SK-N-MC (cell line): ENCODE results near the gene SYT6.
"Not testable (repeated sequence)": the region's sequence is repeated elsewhere in the genome, so short reads cannot be mapped to it uniquely, and the experiment has no call there.

ENCODE experiments used
- DNase-seq: peaks from one replicate; pipeline ENCODE4 v3.0.0-alpha.2; 2011; ENCODE audit warnings: low read depth, low spot score
- H3K27ac ChIP-seq: fragments of 200-600 bp; sonication (generic); 2 replicates; pipeline ENCODE4 v1.5.1; 2016; ENCODE audit warnings: mixed run types
- H3K36me3 ChIP-seq: fragments of 200-600 bp; sonication (generic); 2 replicates; pipeline ENCODE4 v1.6.1; 2017; ENCODE audit warnings: antibody characterized with exemption, low read length, mixed read lengths; ENCODE audit not compliant: insufficient read depth
- H3K4me3 ChIP-seq: fragments of 200-600 bp; sonication (generic); 2 replicates; pipeline ENCODE4 v1.5.1; 2016
- H3K9ac ChIP-seq: fragments of 200-600 bp; sonication (generic); 2 replicates; pipeline ENCODE4 v1.8.0; 2017; ENCODE audit warnings: mixed run types, mixed read lengths; ENCODE audit not compliant: insufficient read length
- H3K9me3 ChIP-seq: fragments of 200-600 bp; sonication (generic); 2 replicates; pipeline ENCODE4 v1.6.1; 2017; ENCODE audit warnings: low read depth, mild to moderate bottlenecking, antibody characterized with exemption, low read length, moderate library complexity, mixed read lengths
- EZH2 ChIP-seq: fragments of 200-600 bp; sonication (generic); IDR thresholded peaks from one replicate; pipeline ENCODE4 v1.6.1; 2017; ENCODE audit warnings: antibody characterized with exemption
- FOXP2 ChIP-seq: optimal IDR thresholded peaks from 2 replicates; pipeline ENCODE3; 2011; ENCODE audit warnings: mild to moderate bottlenecking, moderate library complexity; ENCODE audit not compliant: insufficient read depth; ENCODE audit errors: extremely low read length, control extremely low read depth
- POLR2AphosphoS5 ChIP-seq: IDR thresholded peaks from 2 replicates; pipeline ENCODE4 v1.6.1; 2012; ENCODE audit warnings: mild to moderate bottlenecking, low read depth, low read length, borderline replicate concordance

Gene SYT6

DNA sequence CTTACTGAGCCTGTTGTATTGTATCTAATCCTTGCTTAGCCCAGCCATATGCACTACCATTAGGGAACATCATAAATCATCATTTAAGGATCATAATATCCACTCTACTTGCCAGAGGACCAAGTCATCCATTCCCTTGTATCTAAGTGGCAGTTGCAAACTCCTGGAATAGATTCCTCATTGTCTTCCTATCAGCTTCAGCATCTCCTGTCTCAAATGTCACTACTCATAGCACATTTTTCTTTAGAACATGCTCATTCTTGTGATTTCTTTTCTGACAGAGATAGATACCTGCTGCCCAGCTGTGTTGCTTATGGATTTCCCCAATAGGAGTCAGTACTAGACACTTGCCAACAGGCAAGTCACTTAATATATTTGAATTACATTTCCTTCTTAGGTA is 90.1 kb downstream of the SYT6 start:
- DNase-seq, result no peak
- Histone ChIP-seq H3K9ac (no peak overlapping the region), H3K36me3 (no peaks in the 10 kb centered on the region), H3K9me3 (0 out of 2 replicates have a peak, but pooled peaks cover 4% of the 10 kb centered on the region), H3K4me3 (no peak overlapping the region), H3K27ac (peak overlapping the region; percentile 93)
- no peak for TF ChIP-seq EZH2
- no peak for TF ChIP-seq FOXP2
- TF ChIP-seq POLR2AphosphoS5, result no peak

GRCh38 chr1:114062477-114063099 is 91.1 kb downstream of the SYT6 start:
- H3K9me3 ChIP-seq, result 0 out of 2 replicates have a peak, but pooled peaks cover 4% of the 10 kb centered on the region
- DNase-seq, result peak; percentile 57
- no peaks in the 10 kb centered on the region for H3K36me3 ChIP-seq
- H3K27ac ChIP-seq, result peak overlapping the region; percentile 93
- no peak for TF ChIP-seq EZH2
- TF ChIP-seq FOXP2, result no peak
- TF ChIP-seq POLR2AphosphoS5, result no peak
- H3K9ac ChIP-seq, result peak overlapping the region; percentile 58
- H3K4me3 ChIP-seq, result peak overlapping the region; percentile 63

- Histone ChIP-seq H3K9ac (no peak overlapping the region), H3K36me3 (no peaks in the 10 kb centered on the region), H3K4me3 (no peak overlapping the region), H3K27ac (no peak overlapping the region), H3K9me3 (0 out of 2 replicates have a peak, but pooled peaks cover 4% of the 10 kb centered on the region)
- TF ChIP-seq FOXP2 (no peak), EZH2 (no peak), POLR2AphosphoS5 (no peak)
- DNase-seq, result no peak
These were observed 92.4 kb downstream of the SYT6 start for GRCh38 chr1:114061121-114061830.

GRCh38 chr1:114058236-114058635 is 95.4 kb downstream of the SYT6 start:
- H3K27ac ChIP-seq, H3K9me3 ChIP-seq, H3K36me3 ChIP-seq, H3K9ac ChIP-seq, DNase-seq, H3K4me3 ChIP-seq: not testable (repeated sequence)

GRCh38 chr1:114054148-114054547 is 99.5 kb downstream of the SYT6 start:
- Histone ChIP-seq H3K9me3 (no peaks in the 10 kb centered on the region), H3K9ac (no peak overlapping the region), H3K36me3 (no peaks in the 10 kb centered on the region), H3K4me3 (no peak overlapping the region), H3K27ac (no peak overlapping the region)
- no peak for TF ChIP-seq EZH2
- TF ChIP-seq FOXP2, result no peak
- no peak for TF ChIP-seq POLR2AphosphoS5
- no peak for DNase-seq

GRCh38 chr1:114048232-114048631 is 105.4 kb downstream of the SYT6 start:
- Histone ChIP-seq H3K36me3 (no peaks in the 10 kb centered on the region), H3K9ac (no peak overlapping the region), H3K9me3 (no peaks in the 10 kb centered on the region), H3K27ac (no peak overlapping the region), H3K4me3 (no peak overlapping the region)
- TF ChIP-seq POLR2AphosphoS5 (no peak), FOXP2 (no peak), EZH2 (no peak)
- no peak for DNase-seq

GRCh38 chr1:114043548-114043947 is 110.1 kb downstream of the SYT6 start:
- H3K9me3 ChIP-seq, result no peaks in the 10 kb centered on the region

GRCh38 chr1:114043054-114043453 is 110.6 kb downstream of the SYT6 start:
- Histone ChIP-seq H3K4me3 (no peak overlapping the region), H3K9ac (no peak overlapping the region)
- TF ChIP-seq EZH2 (no peak), FOXP2 (no peak), POLR2AphosphoS5 (no peak)

More at GRCh38 chr1:114043548-114043947, 110.1 kb downstream of the SYT6 start:
- no peak for TF ChIP-seq POLR2AphosphoS5
- TF ChIP-seq EZH2, result no peak
- no peak for TF ChIP-seq FOXP2
- Histone ChIP-seq H3K9ac (no peak overlapping the region), H3K4me3 (no peak overlapping the region), H3K27ac (no peak overlapping the region), H3K36me3 (no peaks in the 10 kb centered on the region)
- no peak for DNase-seq

More at GRCh38 chr1:114043054-114043453, 110.6 kb downstream of the SYT6 start:
- no peak overlapping the region for H3K27ac ChIP-seq
- H3K36me3 ChIP-seq, result no peaks in the 10 kb centered on the region
- no peak for DNase-seq
- no peaks in the 10 kb centered on the region for H3K9me3 ChIP-seq
